AG08395 (cell line): Measurements from ENCODE around the gene AFAP1.

Experiments
- DNase-seq: peaks from one replicate; pipeline ENCODE4 v3.0.0; 2012; ENCODE audit warnings: mixed read lengths, low spot score

Gene AFAP1

DNA sequence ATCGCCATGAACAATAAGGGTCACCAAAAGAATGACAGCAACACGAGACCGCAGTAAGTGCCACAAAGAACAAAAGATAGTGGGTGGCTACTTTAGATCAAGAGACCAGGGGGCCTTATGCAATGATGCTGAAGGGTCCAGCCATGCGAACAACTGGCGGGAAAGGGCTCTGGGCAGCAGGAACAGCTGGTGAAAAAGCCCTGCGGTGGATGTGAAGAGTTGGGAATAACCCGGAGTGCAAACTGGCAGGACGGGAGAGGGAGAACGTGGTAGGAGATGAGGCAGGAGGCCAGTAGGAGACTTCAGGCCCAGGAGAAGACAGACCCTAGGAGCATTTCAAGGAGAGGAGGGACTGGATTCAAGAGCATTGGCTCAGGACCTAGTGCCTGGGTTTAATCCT, 120.2 kb downstream of the AFAP1 start:
- DNase-seq = no peak

GRCh38 chr4:7818399-7818911, 121.2 kb downstream of the AFAP1 start:
- no peak for DNase-seq

GRCh38 chr4:7817877-7818398, 121.7 kb downstream of the AFAP1 start:
- DNase-seq = no peak

DNA sequence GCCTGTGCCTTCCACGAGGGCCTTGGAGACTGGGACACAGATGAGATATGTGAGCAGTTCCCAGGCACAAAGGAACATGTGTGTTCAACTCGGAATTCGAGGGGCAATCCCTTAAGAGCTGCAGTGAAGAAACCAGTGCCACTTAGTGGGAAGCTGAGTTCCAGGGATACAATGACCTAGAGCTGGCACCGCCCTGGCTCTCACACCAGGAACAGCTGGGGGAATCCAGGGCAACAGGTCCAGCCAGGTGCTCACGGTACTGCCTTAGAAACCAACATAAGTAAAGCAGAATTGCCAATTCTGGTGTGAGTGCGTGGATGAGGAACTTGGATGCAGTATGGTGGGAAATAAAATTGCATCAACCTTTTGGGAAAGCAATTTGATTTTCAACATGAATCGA, 122.9 kb downstream of the AFAP1 start:
- DNase-seq = no peak

DNA sequence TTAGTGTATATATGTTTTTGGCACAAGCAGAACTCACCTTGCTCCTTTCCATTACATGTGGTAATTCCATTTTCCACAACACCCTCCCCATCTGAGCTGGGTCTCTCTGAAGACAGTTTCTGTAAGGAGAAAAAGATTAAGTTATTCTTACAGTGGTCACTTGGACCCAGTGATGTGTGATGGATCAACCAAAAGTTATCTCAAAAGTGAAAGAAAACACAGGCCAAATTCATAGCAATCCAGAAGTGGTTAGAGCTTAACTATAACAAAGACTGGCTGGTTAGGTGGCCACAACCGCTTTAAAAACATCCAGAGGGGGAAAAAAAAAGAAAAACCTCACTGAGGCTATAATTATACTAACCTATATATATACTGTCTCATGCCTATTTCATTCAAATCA, 123.7 kb downstream of the AFAP1 start:
- no peak for DNase-seq

DNA sequence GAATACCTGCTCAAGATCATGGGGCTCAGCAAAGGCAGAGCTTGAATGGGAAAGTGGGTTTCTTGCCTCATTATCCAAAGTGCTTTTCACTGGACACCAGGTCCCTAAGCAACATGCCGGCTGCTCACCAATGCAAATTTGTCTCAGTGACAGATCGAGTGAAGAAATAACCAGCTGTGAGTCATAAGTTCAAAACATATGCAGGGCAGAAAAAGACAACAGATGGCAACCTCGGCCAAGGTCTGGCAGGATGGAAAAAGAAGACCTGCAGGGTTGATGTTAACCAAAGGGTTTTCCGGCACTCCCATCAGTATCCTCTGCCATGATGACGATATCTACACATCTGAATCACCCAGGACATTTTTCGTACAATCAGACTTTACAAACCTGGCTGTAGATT, 124.1 kb downstream of the AFAP1 start:
- DNase-seq = peak; percentile 76

DNA sequence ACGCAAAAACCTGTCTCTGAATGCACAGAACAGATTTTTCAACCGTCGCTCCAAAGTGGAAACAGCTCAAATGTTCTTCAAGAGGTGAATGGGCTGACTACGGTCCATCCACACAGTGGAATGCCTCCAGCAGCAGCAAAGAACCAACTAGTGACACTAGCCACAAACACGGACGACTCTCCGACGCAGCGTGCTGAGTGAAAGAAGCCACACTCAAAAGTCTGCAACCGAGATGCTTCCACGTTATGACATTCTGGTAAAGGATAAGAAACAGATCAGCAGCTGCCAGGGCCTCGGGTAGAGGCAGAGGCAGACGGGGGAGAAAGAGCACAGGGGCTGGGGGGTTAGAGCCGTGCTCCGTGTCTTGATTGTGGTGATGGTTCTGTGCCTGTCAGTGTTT, 125.2 kb downstream of the AFAP1 start:
- no peak for DNase-seq

DNA sequence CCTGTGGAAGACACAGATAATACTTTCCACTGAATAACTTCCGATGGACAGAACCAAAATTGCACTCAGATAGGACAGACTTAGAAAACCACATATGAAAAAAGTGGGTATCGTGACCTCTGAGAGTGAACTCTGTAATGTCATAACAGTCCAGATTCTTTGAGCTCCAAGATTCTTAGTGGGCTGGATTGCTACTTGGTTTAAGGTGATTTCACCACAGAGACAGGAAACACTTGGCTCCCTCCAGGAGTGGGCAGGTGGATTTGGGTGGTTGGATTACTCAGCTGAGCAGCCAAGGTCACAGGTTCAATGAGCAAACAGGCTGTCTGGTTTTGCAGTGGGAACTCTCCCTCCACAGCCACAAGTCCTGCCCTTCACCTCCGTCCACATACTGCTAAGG, 126.0 kb downstream of the AFAP1 start:
- DNase-seq = no peak

GRCh38 chr4:7812921-7813320, 126.7 kb downstream of the AFAP1 start:
- no peak for DNase-seq

GRCh38 chr4:7812231-7812857, 127.3 kb downstream of the AFAP1 start:
- no peak for DNase-seq

DNA sequence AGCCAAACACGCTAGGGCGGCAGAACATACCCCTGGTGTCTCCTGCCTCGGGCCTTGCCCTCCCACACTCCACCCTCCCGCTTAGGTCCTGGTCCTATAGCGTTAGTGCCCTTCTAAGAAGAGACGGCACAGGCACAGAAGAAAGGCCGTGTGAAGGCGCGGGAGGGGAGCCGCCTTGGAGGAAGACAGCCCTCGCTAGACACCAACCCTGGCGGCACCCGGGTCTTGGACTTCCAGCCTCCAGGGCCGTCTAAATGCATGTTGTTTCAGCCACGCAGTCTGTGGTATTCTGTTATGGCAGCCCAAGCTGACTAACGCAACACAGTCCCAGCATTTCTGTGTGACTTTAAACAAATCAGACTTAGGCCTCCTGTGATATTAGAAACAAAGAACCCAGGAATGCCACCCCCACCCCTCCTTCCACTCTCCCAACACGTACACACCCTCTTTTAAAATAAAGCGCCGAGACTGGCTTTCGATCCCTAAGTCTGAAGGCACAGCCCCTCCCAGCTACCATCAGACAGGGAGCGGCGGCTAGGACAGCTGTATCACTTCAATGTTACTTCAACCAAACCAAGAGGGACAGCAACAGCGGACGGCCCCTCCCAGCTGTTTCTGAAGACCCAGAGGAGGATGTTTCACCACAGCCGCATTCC, 128.0 kb downstream of the AFAP1 start:
- no peak for DNase-seq

GRCh38 chr4:7810783-7811535, 128.7 kb downstream of the AFAP1 start:
- DNase-seq = no peak

DNA sequence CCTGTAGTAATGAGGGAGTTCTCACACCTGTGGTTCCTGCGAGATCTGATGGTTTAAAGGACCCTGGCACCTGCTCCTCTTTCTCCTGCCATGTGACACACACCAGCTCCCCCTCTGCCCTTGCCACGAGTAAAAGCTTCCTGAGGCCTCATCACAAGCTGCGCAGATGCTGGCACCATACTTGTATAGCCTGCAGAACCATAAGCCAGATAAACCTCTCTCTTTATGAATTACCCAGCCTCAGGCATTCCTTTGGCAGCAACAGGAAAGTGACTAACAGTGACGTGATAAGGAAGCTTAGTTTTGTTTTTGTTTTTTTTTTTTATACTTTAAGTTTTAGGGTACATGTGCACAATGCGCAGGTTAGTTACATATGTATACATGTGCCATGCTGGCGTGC, 130.9 kb downstream of the AFAP1 start:
- no peak for DNase-seq

GRCh38 chr4:7808181-7808580, 131.5 kb downstream of the AFAP1 start:
- DNase-seq = no peak

DNA sequence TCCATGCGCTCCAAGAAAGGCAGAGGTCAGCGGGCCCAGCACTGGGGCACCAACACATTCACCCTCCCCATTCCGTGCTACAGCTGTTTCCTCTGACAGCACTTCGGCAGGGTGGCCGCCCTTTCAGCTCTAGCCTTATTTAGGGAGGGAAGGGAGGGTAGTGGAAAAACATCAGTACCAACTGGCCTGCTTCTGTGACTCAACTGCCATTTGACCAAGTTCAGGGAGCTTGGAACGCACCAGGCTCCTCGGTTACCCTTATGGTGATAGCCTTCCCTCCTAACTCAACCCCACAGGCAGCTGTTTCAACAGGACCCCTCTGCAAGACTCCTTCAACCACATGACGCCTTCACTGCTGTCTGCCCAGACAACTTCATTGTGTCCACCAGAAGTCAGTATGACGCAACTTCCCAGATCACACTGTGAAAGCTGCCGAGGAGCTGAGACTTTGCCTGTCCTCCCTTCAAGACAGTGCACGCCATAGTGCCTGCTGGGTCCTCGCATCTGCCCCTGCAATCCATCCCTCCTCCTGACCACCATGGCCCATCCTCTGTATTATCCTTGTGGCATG, 132.2 kb downstream of the AFAP1 start:
- DNase-seq = no peak

GRCh38 chr4:7806338-7807090, 133.1 kb downstream of the AFAP1 start:
- no peak for DNase-seq

DNA sequence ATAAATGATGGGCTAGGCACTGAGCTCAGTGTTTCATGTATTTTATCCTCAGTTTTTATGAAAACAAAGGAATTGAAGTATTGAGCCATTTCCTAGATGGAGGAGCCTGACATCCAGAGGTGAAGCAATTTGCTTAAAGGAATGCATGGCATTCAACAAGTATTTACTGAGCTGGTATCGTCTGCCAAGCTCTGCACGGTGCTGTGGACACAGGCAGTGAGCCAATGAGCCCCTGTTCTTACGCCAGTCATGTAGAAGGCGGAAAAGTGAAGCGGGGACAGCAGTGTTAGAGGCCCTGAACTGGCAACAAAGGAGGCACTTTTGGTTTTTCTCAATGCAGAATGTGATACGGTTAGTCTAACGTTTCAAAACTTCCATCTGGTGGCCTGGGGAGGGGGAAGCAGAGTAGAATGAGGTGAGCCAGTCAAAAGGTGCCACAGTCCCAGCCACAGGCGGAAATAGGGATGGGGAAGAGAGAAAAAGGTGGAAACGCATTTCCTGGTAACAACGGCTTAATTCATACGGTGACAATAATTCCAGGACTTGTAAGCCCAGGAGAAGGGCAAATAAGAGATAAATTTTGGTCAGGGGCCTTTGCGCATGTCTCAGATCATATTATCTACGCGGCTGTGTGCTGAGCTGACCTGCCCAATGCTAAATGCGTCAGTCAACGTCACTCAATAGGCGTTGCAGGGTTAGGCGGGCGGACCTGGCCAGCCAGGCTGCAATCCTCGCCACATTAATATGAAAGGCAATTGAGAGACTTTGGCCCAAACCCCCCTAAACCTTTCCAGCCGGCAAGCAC, 133.9 kb downstream of the AFAP1 start:
- peak; percentile 64 for DNase-seq

DNA sequence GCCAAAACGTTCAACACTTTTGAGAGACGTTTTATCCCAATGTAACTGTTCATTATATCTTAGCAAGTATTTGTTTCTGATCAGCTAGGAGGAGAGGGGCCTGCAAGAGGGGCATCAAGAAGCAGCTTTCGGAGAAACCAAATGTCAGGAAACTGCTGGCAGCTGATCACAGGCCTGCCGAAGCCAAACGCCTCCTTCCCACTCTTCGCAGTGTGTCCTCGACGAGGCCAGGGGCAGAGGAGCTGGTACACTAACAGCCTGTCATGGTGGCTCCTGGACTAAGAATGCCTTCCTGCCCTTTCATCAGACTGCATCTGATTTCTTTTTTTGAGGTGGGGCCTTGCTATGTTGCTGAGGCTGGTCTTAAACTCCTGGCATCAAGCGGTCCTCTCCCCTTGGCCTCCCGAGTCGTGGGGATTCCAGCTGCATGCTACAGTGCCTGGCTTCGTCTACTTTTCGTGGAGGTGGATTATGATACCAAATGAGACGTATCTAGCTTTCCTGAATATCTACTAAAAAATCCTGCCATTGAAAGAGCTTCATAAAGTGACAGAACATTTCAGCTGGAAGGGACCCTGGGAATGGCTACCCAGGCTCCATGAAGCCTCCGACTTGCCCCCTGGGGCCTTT, 134.8 kb downstream of the AFAP1 start:
- DNase-seq = no peak

DNA sequence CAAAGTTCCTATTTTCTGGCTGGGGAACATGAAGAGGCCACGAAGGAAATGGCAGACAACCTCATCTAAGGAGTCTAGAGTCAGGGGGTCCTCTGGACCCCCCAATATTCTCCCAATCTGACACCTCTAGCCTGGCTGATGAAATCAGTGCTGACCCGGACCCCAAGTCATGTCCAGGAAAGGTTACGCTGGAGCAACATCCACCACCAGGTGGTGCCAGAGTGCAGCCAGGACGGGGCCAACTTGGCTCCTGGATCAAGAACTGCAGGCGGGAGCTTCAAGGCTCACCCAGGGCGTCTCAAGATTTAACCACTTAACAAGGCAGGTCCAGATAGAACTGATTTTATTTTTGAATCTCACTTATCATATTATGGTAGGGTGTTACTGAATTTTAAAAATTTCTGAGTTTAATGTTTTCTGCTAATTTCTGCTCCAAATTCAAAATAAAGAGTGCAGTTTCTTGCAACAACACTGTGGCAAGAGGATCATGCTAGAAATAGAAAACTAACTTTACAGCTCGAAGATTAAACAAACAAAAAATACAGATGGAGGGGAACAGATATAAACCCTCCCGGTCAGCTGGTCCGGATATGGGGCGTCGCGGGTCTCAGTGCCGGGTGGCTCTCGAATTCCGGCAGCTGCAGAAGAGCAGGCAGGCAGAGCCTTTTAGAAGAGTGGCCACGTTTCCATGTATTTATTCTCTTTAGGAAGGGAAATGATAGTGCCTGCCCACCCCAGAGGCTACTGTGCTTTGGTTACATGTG, 135.5 kb downstream of the AFAP1 start:
- peak; percentile 81 for DNase-seq

DNA sequence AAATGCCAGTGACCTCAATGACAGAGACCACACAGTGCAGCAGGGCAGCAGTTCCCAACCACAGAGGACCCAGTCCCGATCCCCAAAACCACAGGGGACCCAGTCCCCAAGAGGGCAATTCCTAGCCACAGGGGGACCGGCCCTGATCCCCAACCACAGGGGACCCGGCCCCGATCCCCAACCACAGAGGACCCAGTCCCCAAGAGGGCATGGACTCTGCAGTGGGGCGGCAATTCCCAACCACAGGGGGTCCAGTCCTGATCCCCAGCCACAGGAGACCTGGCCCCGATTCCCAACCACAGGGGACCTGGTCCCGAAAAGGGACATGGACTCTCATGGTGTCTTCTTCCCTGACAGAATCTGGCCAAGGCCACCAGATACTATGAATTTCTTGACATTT, 136.3 kb downstream of the AFAP1 start:
- no peak for DNase-seq
